SK-N-SH treated with all-trans-retinoic acid at 6 μM for 48 hours (cell line): ENCODE data around the gene SLC15A2.

ENCODE experiments used
- ESRRG ChIP-seq: fragments of 250-450 bp; sonication (Bioruptor Pico); IDR thresholded peaks from 2 replicates; pipeline ENCODE4 v1.6.1; 2021; ENCODE audit warnings: mild to moderate bottlenecking
- ISL1 ChIP-seq: fragments of 250-450 bp; sonication (Bioruptor Pico); IDR thresholded peaks from 2 replicates; pipeline ENCODE4 v2.1.2; 2022; ENCODE audit warnings: mild to moderate bottlenecking, moderate library complexity
- PPARA ChIP-seq: fragments of 250-450 bp; sonication (Bioruptor Pico); IDR thresholded peaks from 2 replicates; pipeline ENCODE4 v1.5.0; 2020; ENCODE audit warnings: mild to moderate bottlenecking, borderline replicate concordance
- TCF4 ChIP-seq: fragments of 250-450 bp; sonication (Bioruptor Pico); IDR thresholded peaks from 2 replicates; pipeline ENCODE4 v1.8.0; 2021; ENCODE audit warnings: mild to moderate bottlenecking, moderate library complexity, borderline replicate concordance
- ZFP3 ChIP-seq: fragments of 250-450 bp; sonication (Bioruptor Pico); IDR thresholded peaks from 2 replicates; pipeline ENCODE4 v1.5.0; 2020; ENCODE audit warnings: mild to moderate bottlenecking, moderate library complexity

GRCh38 chr3:121914081-121914998 is 20.1 kb downstream of the SLC15A2 start:
- TF ChIP-seq ESRRG (CRISPR knock-in tag): no peak
- TF ChIP-seq ISL1: no peak
- TF ChIP-seq ZFP3: no peak
- TF ChIP-seq PPARA (CRISPR knock-in tag): no peak
- TF ChIP-seq TCF4 (CRISPR knock-in tag): no peak
